Suprapubic skin (tissue), 3 donors: ENCODE data around the gene CAMK1D.

Experiments used
- CTCF ChIP-seq, 2 donors: fragments of 200-600 bp in 1 of 2; fragments of 450-650 bp in 1 of 2; sonication (generic) in 1 of 2; IDR thresholded peaks; one replicate each; pipeline ENCODE4 v1.5.1; 2016 to 2019; ENCODE audit warnings: antibody characterized with exemption in 2 of 2, mild to moderate bottlenecking in 1 of 2, moderate library complexity in 1 of 2
- POLR2A ChIP-seq, 2 donors: fragments of 450-650 bp; IDR thresholded peaks; one replicate each; pipeline ENCODE4 v1.6.1; 2017; ENCODE audit warnings: antibody characterized with exemption in 2 of 2, mild to moderate bottlenecking in 2 of 2, moderate library complexity in 2 of 2

GRCh38 chr10:12819656-12820055 is 470.3 kb downstream of the CAMK1D start:
- no peak for TF ChIP-seq CTCF (IDR thresholded peaks at IDR 0.05)
- no peak for TF ChIP-seq POLR2A (IDR thresholded peaks at IDR 0.05)
